Fibroblast of gingiva (primary cell): Measurements from ENCODE around the gene SPDYE2.
A peak's percentile ranks its signal among the peaks of the same experiment; 100 is the strongest.
"Not testable (repeated sequence)": the region's sequence is repeated elsewhere in the genome, so short reads cannot be mapped to it uniquely, and the experiment has no call there.

Source experiments
- DNase-seq: peaks from one replicate; pipeline ENCODE4 v3.0.0-alpha.2; 2011; ENCODE audit warnings: low read depth

SPDYE2 gene

DNA sequence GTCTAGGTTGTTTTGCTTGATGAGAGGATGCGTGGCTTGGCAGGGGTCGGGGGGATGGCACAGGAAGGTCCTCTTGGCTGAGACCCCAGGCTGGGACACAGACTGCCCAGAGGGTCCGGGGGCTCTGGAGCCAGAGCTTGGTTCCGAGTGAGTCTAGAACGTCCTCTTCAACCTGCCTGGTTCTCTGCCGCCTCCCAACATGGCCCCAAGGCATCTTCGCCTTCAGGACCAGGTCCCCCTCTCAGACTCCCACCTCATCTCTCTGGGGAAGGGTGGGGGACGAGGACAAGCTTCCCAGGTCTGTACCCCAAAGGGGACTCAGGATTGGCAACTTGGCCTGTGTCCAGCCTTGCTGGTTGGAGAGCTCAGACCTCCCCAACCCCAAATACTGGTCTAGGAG lies 8.9 kb upstream of the SPDYE2 start:
- not testable (repeated sequence) for DNase-seq

DNA sequence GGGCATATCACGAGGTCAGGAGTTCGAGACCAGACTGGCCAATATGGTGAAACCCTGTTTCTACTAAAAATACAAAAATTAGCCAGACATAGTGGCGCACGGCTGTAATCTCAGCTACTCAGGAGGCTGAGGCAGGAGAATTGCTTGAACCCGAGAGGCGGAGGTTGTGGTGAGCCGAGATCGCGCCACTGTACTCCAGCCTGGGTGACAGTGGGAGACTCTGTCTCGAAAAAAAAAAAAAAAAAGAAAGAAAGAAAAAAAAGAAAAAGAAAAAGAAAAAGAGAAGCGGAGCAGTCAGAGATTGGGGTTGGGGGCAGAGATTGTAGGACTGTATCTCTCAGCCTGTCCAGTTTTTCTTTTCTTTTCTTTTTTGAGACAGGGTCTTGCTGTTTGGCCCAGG lies 8.3 kb upstream of the SPDYE2 start:
- not testable (repeated sequence) for DNase-seq

DNA sequence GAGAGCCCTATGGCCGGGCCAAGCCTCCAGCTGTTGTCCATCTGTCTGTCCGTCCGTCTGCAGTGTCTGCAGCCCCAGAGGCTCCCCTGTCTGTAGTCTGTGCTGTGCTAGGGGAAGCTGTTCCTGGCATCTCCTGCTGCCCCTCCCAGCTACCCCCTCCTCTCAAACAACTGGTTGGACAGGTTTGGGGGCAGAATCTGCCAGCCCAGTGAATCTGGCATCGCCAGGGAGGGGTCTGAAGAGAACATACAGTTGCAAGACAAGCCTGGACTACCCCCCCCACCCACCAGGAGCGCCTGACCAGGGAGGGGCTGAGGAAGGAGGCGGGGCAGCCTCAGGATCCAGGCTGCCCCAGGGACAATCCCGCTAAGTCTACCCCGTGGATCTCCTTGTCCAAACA lies 7.4 kb upstream of the SPDYE2 start, which contains the start of gene UPK3BL2:
UPK3BL2 (minus strand) TSS at position 101 of the 400 bp plus-strand sequence; CDS start at position 41, 60 bp downstream.
- not testable (repeated sequence) for DNase-seq

DNA sequence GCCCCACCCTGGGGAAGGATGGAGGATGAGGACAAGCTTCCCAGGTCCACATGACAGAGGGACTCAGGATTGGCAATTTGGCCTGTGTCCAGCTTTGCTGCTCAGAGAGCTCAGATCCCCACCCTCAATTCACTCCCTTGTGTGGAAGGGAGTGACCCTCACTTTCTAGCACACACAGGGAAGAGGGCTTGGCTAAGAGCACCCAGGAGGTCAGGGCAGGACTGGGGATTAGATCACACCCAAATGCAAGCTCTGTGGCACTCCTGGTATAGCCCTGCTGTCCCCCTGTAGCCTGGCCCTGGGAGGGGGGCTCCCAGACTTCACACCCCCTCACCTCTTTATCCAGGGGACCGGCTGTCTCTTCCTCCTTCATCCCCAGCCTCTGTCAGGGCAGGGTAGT lies 6.7 kb upstream of the SPDYE2 start:
- DNase-seq: not testable (repeated sequence)

DNA sequence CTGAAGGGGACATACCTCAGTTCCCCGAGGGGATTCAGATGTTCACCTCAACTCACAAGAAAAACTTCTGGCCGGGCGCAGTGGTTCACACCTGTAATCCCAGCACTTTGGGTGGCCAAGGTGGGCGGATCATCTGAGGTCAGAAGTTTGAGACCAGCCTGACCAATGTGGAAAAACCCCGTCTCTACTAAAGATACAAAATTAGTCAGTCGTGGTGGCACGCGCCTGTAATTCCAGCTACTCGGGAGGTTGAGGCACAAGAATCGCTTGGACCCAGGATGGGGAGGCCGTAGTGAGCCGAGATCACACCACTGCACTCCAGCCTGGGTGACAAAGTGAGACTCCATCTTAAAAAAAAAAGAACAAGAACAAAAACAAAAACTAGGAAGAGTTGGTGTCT lies 5.7 kb upstream of the SPDYE2 start:
- not testable (repeated sequence) for DNase-seq

DNA sequence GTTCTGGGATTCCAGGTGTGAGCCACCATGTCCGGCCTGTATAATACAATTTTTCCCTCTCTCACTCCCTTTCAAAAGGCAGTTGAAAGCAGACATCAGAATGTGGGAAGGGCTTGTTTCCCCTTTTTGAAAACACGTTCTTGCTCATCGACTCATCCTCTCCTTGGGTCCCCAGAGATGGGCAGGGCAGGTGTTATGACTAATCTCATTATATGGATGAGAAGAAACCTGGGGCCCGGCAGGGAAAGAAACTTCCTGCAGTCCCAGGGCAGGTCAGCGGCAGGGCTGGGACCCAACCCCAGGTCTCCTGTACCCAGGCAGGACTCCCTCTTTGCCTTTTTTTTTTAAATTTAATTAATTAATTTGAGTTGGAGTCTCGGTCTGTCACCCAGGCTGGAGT lies 4.7 kb upstream of the SPDYE2 start:
- not testable (repeated sequence) for DNase-seq

DNA sequence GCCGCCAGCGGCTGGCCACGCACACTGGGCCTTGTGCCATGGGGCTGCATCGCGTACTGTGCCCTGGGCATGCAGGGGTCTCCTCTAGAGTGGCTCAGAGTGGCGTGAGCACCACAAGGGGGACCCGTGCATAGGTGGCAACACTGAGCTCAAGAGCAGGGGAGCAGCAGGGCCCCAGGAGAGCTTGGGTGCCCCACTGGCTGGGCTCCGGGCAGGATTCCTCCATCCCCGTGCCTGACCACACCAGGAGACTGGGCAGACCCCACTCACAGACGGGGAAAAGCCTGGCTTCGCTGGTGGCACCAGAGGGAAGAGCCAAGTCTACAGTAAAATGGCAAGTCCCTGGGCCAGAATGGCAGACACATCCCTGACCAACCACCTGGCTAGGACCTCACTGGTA lies 17.6 kb downstream of the SPDYE2 start:
- DNase-seq: not testable (repeated sequence)

DNA sequence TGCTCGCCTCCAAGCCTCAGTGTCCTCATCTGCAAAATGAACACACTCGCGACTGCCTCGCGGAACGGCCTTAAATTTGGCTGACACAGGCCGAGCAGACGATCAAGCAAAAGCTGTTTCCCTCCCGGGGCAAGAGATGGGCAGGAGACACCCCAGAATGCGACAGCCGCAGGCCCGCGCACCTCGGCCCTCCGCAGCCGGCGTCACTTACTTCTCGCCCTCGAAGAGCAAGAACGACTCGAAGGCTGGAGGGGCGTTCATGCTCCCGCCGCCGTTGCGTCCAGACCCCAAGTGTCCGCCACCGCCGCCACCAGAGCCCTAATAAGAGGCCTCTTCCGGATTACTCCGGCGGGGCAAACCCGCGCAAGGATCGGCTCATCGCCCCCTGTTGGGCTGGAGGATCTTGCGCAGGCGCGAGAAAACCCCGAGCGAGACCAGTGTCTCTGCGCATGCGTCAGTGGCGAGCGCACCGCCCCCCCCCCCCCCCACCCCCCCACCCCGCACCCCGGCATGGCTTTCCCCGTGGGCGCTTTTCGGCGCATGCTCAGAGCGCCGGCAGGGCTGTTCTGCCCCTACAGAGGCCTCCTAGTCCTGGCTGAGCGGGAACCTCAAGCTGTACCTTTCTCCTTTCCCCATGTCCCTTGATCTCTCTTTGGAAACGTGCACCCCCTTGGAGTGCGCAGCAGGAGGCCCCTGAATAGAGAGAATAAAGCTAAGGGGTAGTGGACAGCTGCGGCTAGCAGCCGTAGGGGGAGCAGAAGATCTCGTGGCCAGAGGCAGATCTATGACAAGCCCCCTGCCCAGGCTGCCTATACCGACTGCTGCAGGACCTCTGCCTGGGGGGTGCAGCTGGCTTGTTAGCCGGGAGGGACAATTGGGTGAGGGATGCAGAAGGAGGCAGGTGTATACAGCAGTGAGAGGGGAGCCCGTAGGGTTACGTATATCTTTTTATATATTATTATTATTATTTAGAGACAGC lies 21.5 kb downstream of the SPDYE2 start, which contains the start of gene POLR2J3:
POLR2J3 (minus strand) TSS at position 323 of the 979 bp plus-strand sequence; CDS start at position 261, 62 bp downstream.
- peak; percentile 87 for DNase-seq

DNA sequence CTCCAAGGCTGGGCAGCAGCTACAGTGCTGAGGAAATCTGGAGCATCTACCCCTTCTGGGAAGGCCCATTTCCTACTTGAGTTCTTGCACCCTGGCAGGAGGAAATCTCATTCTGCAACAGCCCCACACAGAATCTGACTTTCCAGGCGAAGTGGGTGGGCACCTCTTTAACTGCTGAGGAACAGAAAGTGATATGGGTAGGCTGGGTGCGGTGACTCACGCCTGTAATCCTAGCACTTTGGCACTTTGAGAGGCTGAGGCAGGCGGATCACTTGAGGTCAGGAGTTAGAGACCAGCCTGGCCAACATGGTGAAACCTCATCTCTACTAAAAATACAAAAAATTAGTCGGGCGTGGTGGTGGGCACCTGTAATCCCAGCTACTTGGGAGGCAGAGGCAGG lies 23.6 kb downstream of the SPDYE2 start:
- DNase-seq: not testable (repeated sequence)

DNA sequence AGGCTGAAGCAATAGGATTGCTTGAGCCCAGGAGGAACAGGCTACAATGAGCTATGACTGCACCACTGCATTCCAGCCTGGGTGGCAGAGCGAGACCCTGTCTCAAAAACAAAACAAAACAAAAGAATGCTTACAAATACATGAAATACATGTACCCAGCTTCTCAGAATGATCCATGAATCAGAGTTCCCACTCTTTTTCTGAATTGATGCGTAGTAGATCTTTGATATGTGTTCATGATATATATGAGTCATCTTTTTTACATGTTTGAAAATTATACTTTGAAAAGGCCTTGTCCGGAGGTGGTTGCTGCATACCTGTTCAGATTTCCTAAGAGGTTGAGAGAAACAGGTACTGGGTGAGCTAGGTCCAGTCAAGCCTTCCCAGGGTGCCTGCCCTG lies 25.3 kb downstream of the SPDYE2 start:
- DNase-seq: not testable (repeated sequence)

DNA sequence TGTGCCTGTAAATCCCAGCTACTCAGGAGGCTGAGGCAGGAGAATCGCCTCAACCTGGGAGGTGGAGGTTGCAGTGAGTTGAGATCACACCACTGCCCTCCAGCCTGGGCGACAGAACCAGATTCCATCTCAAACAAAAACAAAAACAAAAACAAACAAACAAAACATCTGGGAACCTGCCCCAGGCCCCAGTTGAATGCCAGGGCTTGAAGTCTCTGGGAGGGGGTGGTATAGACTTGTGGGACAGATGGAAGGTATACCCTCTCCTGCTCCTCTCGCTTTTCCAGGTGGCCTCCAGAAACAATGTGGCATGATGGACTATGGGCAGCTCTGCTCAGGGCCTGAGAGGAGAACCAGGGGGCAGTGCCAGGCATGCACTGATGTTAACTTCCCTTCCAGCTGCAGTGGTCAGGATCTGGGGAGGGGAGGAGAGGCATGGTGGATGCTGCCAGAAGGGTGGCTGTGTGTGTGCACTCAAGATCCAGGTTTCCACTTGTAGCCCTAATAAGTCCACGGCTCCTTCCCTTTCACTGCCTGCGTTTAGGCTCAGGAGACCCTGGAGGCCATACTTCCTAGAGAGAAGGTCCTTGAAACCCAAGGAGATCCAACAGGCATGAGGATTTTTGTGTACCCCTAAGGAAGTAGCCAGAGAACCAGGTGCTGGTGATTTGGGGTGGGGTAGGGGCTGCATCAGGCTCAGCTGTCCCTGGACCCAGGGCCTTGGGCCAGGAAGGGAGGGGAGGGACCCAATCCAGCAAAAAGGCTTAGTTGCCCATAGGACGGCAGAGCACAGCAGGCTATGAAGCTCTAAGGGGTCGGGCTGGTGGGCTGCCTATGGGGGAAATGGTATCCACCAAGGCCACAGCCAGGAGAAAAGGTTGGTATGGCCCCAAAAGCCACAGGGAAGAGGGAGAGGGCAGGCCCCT lies 26.6 kb downstream of the SPDYE2 start:
- DNase-seq: not testable (repeated sequence)

DNA sequence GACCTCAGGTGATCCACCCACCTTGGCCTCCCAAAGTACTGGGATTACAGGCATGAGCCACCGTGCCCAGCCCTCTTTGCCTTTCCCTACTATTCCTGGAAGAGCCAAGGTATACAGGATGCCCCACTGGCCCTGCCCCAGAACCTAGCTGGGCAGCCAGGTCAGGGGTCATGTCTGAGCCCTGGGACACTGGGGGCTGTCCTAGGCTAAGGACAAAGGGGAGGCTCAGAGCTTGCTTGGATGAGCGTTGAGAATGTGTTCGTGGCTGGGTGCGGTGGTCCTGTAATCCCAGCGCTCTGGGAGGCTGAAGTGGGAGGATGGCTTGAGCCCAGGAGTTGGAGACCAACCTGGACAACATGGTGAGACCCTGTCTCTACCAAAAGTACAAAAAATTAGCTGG lies 27.5 kb downstream of the SPDYE2 start:
- not testable (repeated sequence) for DNase-seq

DNA sequence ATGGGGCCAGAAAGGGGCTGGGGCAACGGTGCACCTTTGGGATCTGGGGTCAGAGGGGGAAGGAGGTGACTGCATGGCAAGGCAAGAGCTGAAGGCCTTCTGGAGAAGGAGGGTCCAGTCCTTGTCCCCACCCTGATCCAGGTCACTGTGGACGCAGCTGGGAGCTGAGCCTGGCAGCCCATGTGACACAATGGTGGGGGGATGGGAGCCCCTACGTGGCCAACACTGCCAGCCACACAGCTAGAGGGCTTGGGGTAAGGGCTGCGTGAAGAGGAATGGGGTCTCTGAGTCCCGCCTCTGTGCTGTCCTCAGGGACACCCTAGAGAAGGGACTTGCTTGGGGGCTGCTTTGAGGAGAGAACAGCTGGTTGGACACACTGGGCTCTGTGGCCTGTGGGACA lies 30.7 kb downstream of the SPDYE2 start:
- DNase-seq: not testable (repeated sequence)

DNA sequence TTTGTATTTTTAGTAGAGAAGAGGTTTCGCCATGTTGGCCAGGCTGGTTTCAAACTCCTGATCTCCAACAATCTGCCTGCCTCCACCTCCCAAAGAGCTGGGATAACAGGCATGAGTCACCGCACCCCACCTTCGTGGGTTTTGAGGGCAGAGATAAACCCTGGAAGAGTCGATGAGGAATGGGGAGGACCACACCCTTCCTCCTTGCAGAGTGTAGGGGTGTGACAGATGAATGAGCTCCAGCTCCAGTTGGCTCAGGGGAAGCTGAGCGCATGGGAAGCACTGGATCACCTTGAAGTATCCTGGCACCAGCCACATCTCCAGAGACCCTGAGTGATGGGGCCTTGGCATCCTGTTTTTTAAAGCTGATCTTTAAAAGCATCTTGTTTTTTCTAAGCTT lies 32.5 kb downstream of the SPDYE2 start:
- not testable (repeated sequence) for DNase-seq

DNA sequence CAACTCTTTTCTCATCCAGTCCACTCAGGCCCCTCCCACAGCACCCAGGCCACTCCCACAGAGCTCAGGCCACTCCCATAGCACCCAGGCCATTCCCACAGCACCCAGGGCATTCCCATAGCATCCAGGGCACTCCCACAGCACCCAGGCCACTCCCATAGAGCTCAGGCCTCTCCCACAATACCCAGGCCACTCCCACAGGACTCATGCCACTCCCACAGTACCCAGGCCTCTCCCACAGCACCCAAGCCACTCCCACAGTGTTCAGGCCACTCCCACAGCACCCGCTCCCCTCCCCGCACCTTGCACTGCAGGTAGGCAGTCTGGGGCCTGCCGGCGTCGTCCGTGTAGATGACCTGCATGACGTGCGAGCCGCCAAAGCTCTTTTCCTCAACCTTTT lies 38.8 kb downstream of the SPDYE2 start:
- DNase-seq: not testable (repeated sequence)

DNA sequence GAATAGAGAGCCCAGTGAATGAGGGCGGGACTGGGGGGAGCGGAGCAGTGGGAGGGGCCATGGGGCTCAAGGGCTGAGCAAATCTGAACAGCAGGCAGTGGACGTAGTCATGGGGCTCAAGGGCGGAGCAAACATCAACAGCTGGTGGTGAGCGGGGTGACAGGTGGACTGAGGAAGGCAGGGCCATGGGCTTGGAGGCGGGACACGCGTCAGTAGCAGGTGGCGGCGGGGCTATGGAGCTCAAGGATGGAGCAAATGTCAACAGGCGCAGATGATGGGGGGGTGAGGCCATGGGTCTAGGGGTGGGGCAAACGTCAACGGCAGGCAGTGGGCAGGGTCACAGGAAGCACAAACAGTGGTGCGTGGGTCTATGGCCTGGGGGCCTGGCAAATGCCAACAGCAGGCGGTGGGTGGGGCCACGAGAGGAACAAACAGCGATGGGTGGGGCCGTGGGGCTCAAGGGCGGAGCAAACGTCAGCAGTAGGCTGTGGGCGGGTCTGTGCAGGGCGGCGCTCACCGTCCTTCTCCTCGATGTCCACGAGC lies 41.5 kb downstream of the SPDYE2 start:
- DNase-seq: not testable (repeated sequence)

DNA sequence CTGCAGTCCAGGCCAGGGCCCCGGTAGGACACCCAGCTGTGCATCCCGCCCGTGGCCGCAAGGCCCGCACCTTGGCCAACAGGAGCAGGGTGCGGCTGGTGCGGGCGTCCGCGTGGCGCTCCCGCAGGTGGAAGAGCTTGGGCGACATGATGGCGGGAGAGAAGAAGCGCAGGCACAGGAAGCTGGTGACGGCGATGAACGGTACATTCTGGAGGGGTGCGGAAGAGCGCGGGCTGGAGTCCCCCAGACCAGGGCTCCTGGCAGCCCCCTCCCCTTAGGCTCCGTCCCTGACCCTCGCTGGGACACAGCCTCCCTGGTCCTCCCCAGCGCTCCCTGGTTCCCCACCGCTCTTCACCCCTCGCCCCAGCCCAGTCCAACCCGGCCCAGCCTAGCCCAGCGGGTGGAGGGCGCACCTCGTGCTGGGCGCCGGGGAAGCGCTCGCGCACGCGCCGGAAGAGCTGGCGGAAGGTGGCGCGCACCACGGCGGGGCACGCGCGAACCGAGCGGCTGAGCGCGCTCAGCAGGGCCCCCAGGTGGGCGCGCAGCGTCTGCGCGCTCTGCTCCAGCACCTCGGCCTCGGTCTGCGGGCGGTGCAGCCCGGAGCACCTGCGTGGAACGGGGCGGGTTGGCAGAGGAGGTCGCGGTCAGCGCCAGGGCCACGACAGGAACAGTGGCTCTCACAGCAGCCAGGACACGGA lies 42.8 kb downstream of the SPDYE2 start:
- DNase-seq: not testable (repeated sequence)

DNA sequence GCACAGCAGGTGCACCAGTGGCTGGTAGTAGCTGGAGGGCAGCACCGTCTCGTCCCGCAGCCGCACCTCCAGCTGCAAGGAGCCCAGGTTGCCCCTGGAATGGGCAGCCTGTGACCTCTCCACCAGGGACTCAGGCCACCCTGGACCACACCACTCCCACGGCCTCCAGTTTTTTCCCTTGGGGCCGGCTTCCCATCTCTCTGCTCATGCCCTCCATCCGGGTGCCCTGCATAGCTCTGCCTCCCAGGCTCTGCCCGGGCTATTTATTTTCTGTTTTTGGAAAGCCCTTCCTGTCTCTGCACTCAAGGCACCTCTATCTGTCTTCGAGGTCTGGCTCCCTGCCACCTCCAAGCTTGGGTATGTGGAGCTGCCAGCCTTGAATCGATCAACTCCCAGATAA lies 45.0 kb downstream of the SPDYE2 start:
- DNase-seq: not testable (repeated sequence)

DNA sequence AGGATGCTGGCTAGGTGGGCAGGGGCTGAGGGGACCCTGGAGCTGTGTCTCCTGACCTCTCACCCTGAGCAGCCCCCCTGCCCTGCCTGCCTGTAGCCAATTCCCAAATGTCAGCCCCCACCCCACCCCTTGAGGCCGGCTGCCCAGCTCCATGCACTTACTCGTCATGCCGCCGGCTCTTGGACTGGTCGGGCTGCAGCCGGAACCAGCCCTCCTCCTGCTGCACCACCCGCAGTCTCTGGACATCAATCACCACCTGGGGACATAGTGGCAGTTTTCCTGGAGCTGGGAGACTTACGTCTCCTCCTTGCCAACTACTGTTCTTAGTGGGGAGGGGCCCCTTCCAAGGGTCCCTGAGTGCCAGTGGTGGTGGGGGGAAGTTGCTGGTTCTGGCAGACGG lies 48.7 kb downstream of the SPDYE2 start:
- not testable (repeated sequence) for DNase-seq

DNA sequence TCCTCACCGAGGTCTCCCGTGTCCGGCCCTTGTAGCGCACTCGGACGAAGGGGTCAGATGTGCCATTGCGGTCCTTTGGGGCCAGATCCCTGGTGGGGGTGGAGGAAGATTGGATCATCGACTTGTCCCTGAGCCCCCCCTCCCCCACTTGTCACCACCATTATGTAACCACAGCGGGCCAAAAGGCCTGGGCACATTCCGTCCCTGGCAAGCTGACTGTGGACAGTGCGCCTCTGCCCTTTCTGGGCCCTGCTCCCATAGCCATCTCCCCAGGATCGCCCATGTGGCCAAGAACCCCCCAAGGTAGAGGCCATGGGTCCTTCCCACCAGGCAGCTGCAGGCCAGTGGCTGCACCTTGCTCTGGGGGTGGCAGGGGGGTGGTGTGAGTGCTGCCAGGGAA lies 51.3 kb downstream of the SPDYE2 start:
- not testable (repeated sequence) for DNase-seq
